HG03460 (cell line): ENCODE results near the gene CACNA1C.

Experiments
- ATAC-seq: cut with Tn5 transposase; IDR thresholded peaks from one replicate; pipeline ENCODE4 v1.9.1; 2021; ENCODE audit not compliant: unreplicated experiment

Gene CACNA1C

GRCh38 chr12:2333491-2334195 lies 280.9 kb downstream of the CACNA1C start:
- ATAC-seq = no peak

- no peak for ATAC-seq
These were observed 281.5 kb downstream of the CACNA1C start for GRCh38 chr12:2334271-2334670.

- ATAC-seq = no peak
These were observed 281.9 kb downstream of the CACNA1C start for GRCh38 chr12:2334689-2335088.

- no peak for ATAC-seq
These were observed 282.3 kb downstream of the CACNA1C start for GRCh38 chr12:2335109-2335508.

GRCh38 chr12:2335513-2335912 lies 282.7 kb downstream of the CACNA1C start:
- ATAC-seq = no peak

GRCh38 chr12:2335916-2336315 lies 283.1 kb downstream of the CACNA1C start:
- no peak for ATAC-seq

- ATAC-seq = peak; percentile 79
These were observed 283.6 kb downstream of the CACNA1C start for GRCh38 chr12:2336409-2336829.

GRCh38 chr12:2337031-2338010 lies 284.5 kb downstream of the CACNA1C start:
- ATAC-seq = no peak

GRCh38 chr12:2338381-2338780 lies 285.6 kb downstream of the CACNA1C start:
- no peak for ATAC-seq

- ATAC-seq = no peak
These were observed 286.2 kb downstream of the CACNA1C start for GRCh38 chr12:2338991-2339431.

- ATAC-seq = no peak
These were observed 288.4 kb downstream of the CACNA1C start for GRCh38 chr12:2341051-2341751.

- no peak for ATAC-seq
These were observed 289.1 kb downstream of the CACNA1C start for GRCh38 chr12:2341871-2342270.

GRCh38 chr12:2343681-2344080 lies 290.9 kb downstream of the CACNA1C start:
- no peak for ATAC-seq

- no peak for ATAC-seq
These were observed 291.7 kb downstream of the CACNA1C start for GRCh38 chr12:2344476-2344875.

GRCh38 chr12:2344885-2345284 lies 292.1 kb downstream of the CACNA1C start:
- no peak for ATAC-seq

- no peak for ATAC-seq
These were observed 293.1 kb downstream of the CACNA1C start for GRCh38 chr12:2345902-2346301.

GRCh38 chr12:2346416-2346815 lies 293.6 kb downstream of the CACNA1C start:
- ATAC-seq = no peak

GRCh38 chr12:2347137-2347843 lies 294.5 kb downstream of the CACNA1C start:
- ATAC-seq = no peak

GRCh38 chr12:2347844-2348481 lies 295.2 kb downstream of the CACNA1C start:
- no peak for ATAC-seq

GRCh38 chr12:2348482-2348852 lies 295.7 kb downstream of the CACNA1C start:
- no peak for ATAC-seq
